ENCODE results near the gene TAF1C. TPM values are rescaled to one million over a fixed set of nuclear protein-coding genes. Genes with fewer than 3 reads are reported as not detected.

The TAF1C gene
- total RNA-seq, 3 donors from 2014 or later (not counting 1 experiment from before 2014, with no cell fraction given): 89.0 to 97.7 (median 91.9) TPM

DNA sequence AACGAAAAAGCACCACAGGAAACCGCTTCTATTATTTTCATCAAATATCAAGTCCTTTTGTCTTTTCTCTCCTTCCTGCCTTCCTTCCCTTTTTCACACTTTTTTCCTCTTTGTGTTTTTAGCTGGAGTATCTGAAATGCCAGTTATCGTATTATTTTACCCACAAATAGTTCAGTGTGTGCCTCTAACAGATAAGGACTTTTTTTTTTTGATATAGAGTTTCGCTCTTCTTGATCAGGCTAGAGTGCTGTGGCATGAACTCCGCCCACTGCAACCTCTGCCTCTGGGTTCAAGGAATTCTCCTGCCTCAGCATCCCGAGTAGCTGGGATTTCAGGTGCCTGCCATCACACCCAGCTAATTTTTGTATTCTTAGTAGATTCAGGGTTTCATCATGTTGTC lies 31.1 kb downstream of the TAF1C start:
- intact Hi-C loops (cut with micrococcal nuclease): no loop called here
- 71% methylated on average over 5 of the region's 6 CpGs for WGBS (ENCODE audit: insufficient coverage)
- Histone ChIP-seq H3K4me3 (ENCODE audit: low read length) (no peak overlapping the region), H3K27ac (ENCODE audit: low read length) (no peak overlapping the region), H3K9me3 (ENCODE audit: control insufficient read depth, insufficient read depth, low read length) (no peaks in the 10 kb centered on the region), H3K36me3 (ENCODE audit: control insufficient read depth, insufficient read depth, low read length) (no peaks in the 10 kb centered on the region), H3K4me1 (ENCODE audit: control insufficient read depth, insufficient read depth, low read length) (no peaks in the 10 kb centered on the region), H3K27me3 (ENCODE audit: control insufficient read depth, insufficient read depth, low read length) (no peaks in the 10 kb centered on the region)
- ATAC-seq (no peak), DNase-seq (no peak)
- Mint-ChIP-seq H3K27ac (no peak overlapping the region), H3K36me3 (no peaks in the 10 kb centered on the region), H3K27me3 (ENCODE audit: low read depth in 2 of 2) (peaks cover 29 to 51% of the 10 kb centered on the region in 2 donors), H3K4me1 (no peaks in the 10 kb centered on the region), H3K4me3 (no peak overlapping the region), H3K9me3 (no peaks in the 10 kb centered on the region)
- no peak for TF ChIP-seq CTCF (IDR thresholded peaks at IDR 0.05)

DNA sequence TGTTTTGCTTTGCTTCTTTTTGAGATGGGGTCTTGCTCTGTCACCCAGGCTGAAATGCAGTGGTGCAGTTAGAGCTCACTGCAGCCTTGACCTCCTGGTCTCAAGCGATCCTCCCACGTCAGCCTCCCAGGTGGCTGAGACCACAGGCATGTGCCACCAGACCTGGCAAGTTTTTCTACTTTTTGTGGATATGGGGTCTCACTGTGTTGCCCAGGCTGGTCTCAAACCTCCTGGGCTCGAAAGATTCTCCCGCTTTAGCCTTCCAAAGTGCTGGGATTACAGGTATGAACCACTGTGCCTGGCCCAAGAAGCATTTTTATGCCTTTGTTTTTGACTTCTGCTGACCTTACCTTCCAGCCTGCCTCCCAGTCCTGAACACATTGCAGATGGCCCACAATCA lies 31.6 kb downstream of the TAF1C start:
- no peaks in the 10 kb centered on the region for H3K27me3 ChIP-seq (ENCODE audit: control insufficient read depth, insufficient read depth, low read length)
- H3K9me3 Mint-ChIP-seq: no peaks in the 10 kb centered on the region
- intact Hi-C loops (cut with micrococcal nuclease): no loop called here
- DNase-seq (no peak), ATAC-seq (no peak)
- H3K4me1 Mint-ChIP-seq: no peaks in the 10 kb centered on the region
- no peaks in the 10 kb centered on the region for H3K4me1 ChIP-seq (ENCODE audit: control insufficient read depth, insufficient read depth, low read length)
- peaks cover 29 to 51% of the 10 kb centered on the region in 2 donors for H3K27me3 Mint-ChIP-seq (ENCODE audit: low read depth in 2 of 2)
- no peaks in the 10 kb centered on the region for H3K36me3 ChIP-seq (ENCODE audit: control insufficient read depth, insufficient read depth, low read length)
- WGBS (ENCODE audit: insufficient coverage): 84% methylated on average over 4 of the region's 4 CpGs
- H3K27ac Mint-ChIP-seq: no peak overlapping the region
- H3K4me3 ChIP-seq (ENCODE audit: low read length): no peak overlapping the region
- no peaks in the 10 kb centered on the region for H3K36me3 Mint-ChIP-seq
- H3K4me3 Mint-ChIP-seq: no peak overlapping the region
- H3K27ac ChIP-seq (ENCODE audit: low read length): no peak overlapping the region
- TF ChIP-seq CTCF (IDR thresholded peaks at IDR 0.05): no peak
- H3K9me3 ChIP-seq (ENCODE audit: control insufficient read depth, insufficient read depth, low read length): no peaks in the 10 kb centered on the region

GRCh38 chr16:84153660-84154214 lies 33.1 kb downstream of the TAF1C start:
- intact Hi-C loops (cut with micrococcal nuclease): no loop called here

More at GRCh38 chr16:84153660-84154214, 33.1 kb downstream of the TAF1C start:
- Mint-ChIP-seq H3K27ac (no peak overlapping the region), H3K36me3 (no peaks in the 10 kb centered on the region), H3K4me3 (no peak overlapping the region), H3K27me3 (ENCODE audit: low read depth in 2 of 2) (peaks cover 29 to 41% of the 10 kb centered on the region in 2 donors), H3K4me1 (no peaks in the 10 kb centered on the region), H3K9me3 (no peaks in the 10 kb centered on the region)
- Histone ChIP-seq H3K4me1 (ENCODE audit: control insufficient read depth, insufficient read depth, low read length) (no peaks in the 10 kb centered on the region), H3K9me3 (ENCODE audit: control insufficient read depth, insufficient read depth, low read length) (no peaks in the 10 kb centered on the region), H3K4me3 (ENCODE audit: low read length) (no peak overlapping the region), H3K36me3 (ENCODE audit: control insufficient read depth, insufficient read depth, low read length) (no peaks in the 10 kb centered on the region), H3K27me3 (ENCODE audit: control insufficient read depth, insufficient read depth, low read length) (no peaks in the 10 kb centered on the region), H3K27ac (ENCODE audit: low read length) (no peak overlapping the region)
- ATAC-seq (no peak), DNase-seq (no peak)
- no peak for TF ChIP-seq CTCF (IDR thresholded peaks at IDR 0.05)
- 82% methylated on average over 8 of the region's 8 CpGs for WGBS (ENCODE audit: insufficient coverage)

Data from natural killer cell (primary cell).